Neural cell (in vitro differentiated cells): ENCODE results near the gene TOPORS. TPM values are rescaled to one million over a fixed set of nuclear protein-coding genes. Genes with fewer than 3 reads are reported as not detected.

Experiments used
- H2AFZ ChIP-seq: fragments of 200-600, 300-800 bp; sonication (generic), shearing (Covaris generic); 2 replicates; pipeline ENCODE4 v1.6.0; 2014; ENCODE audit warnings: low read depth, mild to moderate bottlenecking, antibody characterized with exemption, low read length, moderate library complexity
- H3F3A ChIP-seq: fragments of 200-600 bp; shearing (Covaris generic); 2 replicates; pipeline ENCODE4 v1.6.1; 2016; ENCODE audit warnings: mild to moderate bottlenecking, moderate library complexity, mixed read lengths, antibody characterized with exemption, low read length; ENCODE audit not compliant: insufficient read depth, poor library complexity, severe bottlenecking
- H3K27ac ChIP-seq: fragments of 200-600, 300-800 bp; sonication (generic), shearing (Covaris generic); 2 replicates; pipeline ENCODE4 v1.5.1; 2014; ENCODE audit warnings: mild to moderate bottlenecking, low read length, moderate library complexity
- H3K27me3 ChIP-seq: fragments of 300-800, 200-600 bp; sonication (generic), shearing (Covaris generic); 2 replicates; pipeline ENCODE4 v1.6.0; 2014; ENCODE audit warnings: mild to moderate bottlenecking, low read depth, low read length, moderate library complexity; ENCODE audit not compliant: insufficient read depth
- H3K36me3 ChIP-seq: fragments of 300-800, 200-600 bp; sonication (generic), shearing (Covaris generic); 2 replicates; pipeline ENCODE4 v1.5.1; 2014; ENCODE audit warnings: mild to moderate bottlenecking, antibody characterized with exemption, low read length, moderate library complexity; ENCODE audit not compliant: insufficient read depth
- H3K4me2 ChIP-seq: fragments of 300-800, 200-600 bp; sonication (generic), shearing (Covaris generic); 2 replicates; pipeline ENCODE4 v1.6.0; 2014; ENCODE audit warnings: mild to moderate bottlenecking, low read length
- H3K4me3 ChIP-seq: fragments of 300-800, 200-600 bp; sonication (generic), shearing (Covaris generic); 2 replicates; pipeline ENCODE4 v1.5.1; 2014; ENCODE audit warnings: mild to moderate bottlenecking, low read length, moderate library complexity
- H3K79me2 ChIP-seq: fragments of 200-600 bp; shearing (Covaris generic); replicated peaks from 2 replicates; pipeline ENCODE4 v1.6.0; 2014; ENCODE audit warnings: mild to moderate bottlenecking, low read length, moderate library complexity; ENCODE audit not compliant: insufficient read depth
- H3K9ac ChIP-seq: fragments of 300-800, 200-600 bp; sonication (generic), shearing (Covaris generic); 2 replicates; pipeline ENCODE4 v1.6.1; 2016; ENCODE audit warnings: mild to moderate bottlenecking, low read length, mixed read lengths
- H3K9me2 ChIP-seq: fragments of 200-600 bp; shearing (Covaris generic); 2 replicates; pipeline ENCODE4 v1.6.1; 2016; ENCODE audit warnings: mild to moderate bottlenecking, low read length, mixed read lengths; ENCODE audit not compliant: insufficient read depth
- H3K9me3 ChIP-seq: fragments of 200-600, 300-800 bp; sonication (generic), shearing (Covaris generic); 2 replicates; pipeline ENCODE4 v1.6.1; 2016; ENCODE audit warnings: mild to moderate bottlenecking, mixed run types, low read length, moderate library complexity, mixed read lengths
- H4K20me1 ChIP-seq: fragments of 200-600 bp; shearing (Covaris generic); 2 replicates; pipeline ENCODE4 v1.6.1; 2016; ENCODE audit warnings: mild to moderate bottlenecking, mixed run types; ENCODE audit not compliant: insufficient read depth
- CTCF ChIP-seq: fragments of 450-650 bp; IDR thresholded peaks from 2 replicates; pipeline ENCODE4 v1.5.1; 2014; ENCODE audit warnings: antibody characterized with exemption, mild to moderate bottlenecking, moderate library complexity; ENCODE audit not compliant: poor library complexity, severe bottlenecking
- EP300 ChIP-seq: fragments of 450-650 bp; conservative IDR thresholded peaks from 2 replicates; pipeline ENCODE4 v1.6.1; 2014; ENCODE audit warnings: antibody characterized with exemption, mild to moderate bottlenecking, moderate library complexity; ENCODE audit not compliant: poor library complexity, severe bottlenecking
- EZH2 ChIP-seq: fragments of 200-600, 300-800 bp; shearing (Covaris generic), sonication (generic); IDR thresholded peaks from 2 replicates; pipeline ENCODE4 v1.6.1; 2014; ENCODE audit warnings: antibody characterized with exemption, low read length, borderline replicate concordance, mild to moderate bottlenecking; ENCODE audit not compliant: insufficient read depth, poor library complexity, severe bottlenecking
- MXI1 ChIP-seq: fragments of 450-650 bp; conservative IDR thresholded peaks from 2 replicates; pipeline ENCODE4 v1.6.1; 2014; ENCODE audit warnings: antibody characterized with exemption, mild to moderate bottlenecking; ENCODE audit not compliant: poor library complexity, severe bottlenecking
- POLR2AphosphoS5 ChIP-seq: IDR thresholded peaks from 2 replicates; pipeline ENCODE4 v1.6.1; 2012
- RAD21 ChIP-seq: fragments of 450-650 bp; conservative IDR thresholded peaks from 2 replicates; pipeline ENCODE4 v1.6.1; 2014; ENCODE audit warnings: antibody characterized with exemption, mild to moderate bottlenecking, moderate library complexity
- REST ChIP-seq: IDR thresholded peaks from 2 replicates; pipeline ENCODE4 v1.6.1; 2012; ENCODE audit warnings: borderline replicate concordance
- SMC3 ChIP-seq: fragments of 450-650 bp; conservative IDR thresholded peaks from 2 replicates; pipeline ENCODE4 v1.6.1; 2014; ENCODE audit warnings: antibody characterized with exemption, mild to moderate bottlenecking, moderate library complexity; ENCODE audit not compliant: poor library complexity
- TAF1 ChIP-seq: IDR thresholded peaks from 2 replicates; pipeline ENCODE4 v1.6.1; 2012; ENCODE audit warnings: low read depth
- polyA plus RNA-seq: library from polyadenylated mRNA; depleted of rRNA; stranded (reverse); fragments of >200 nt; gene quantifications from 2 replicates; pipeline ENCODE4 v1.2.3, GENCODE V29; 2014

The TOPORS gene
- polyA plus RNA-seq, 1 donor from 2014 or later, result 18.0 TPM

DNA sequence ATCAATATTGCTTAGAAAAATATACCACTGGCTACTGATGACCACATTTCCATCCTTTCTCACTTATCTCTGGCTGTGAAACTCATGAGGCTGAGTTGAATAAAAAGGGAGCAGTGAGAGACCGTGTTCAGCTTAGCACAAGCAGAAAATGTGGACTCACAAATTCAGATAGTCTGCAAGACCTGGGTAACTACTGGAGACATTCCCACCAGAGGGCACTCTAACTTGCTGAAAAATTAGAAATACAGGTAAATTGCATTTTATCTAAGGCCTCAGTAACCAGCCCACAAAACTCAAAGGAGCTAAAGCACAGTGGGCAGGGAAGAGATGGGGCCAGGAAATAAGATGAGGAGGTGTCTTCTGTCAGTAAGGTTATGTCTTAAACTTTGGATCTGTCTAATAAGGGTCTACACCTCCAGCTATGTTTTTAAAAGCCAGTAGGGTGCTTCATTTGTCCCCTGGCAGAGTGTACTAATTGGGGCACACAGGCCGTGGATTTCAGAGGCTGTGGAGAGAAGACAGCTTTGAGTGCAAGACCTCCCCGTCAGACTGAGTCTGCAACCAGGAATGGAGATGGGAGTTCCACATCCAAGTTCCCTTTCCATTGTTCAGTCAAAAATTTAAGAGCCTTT is 29.2 kb upstream of the TOPORS start:
- H3K4me2 ChIP-seq, result no peak overlapping the region
- H3K9ac ChIP-seq, result no peak overlapping the region
- TF ChIP-seq CTCF (peak; percentile 77), RAD21 (peak; percentile 75), POLR2AphosphoS5 (no peak), SMC3 (peak; percentile 85)
- no peaks in the 10 kb centered on the region for H3K36me3 ChIP-seq
- H3F3A ChIP-seq, result no peaks in the 10 kb centered on the region
- H3K27ac ChIP-seq, result no peak overlapping the region
- no peaks in the 10 kb centered on the region for H3K27me3 ChIP-seq
- no peaks in the 10 kb centered on the region for H3K79me2 ChIP-seq
- H3K4me3 ChIP-seq, result no peak overlapping the region
- H3K9me3 ChIP-seq, result no peaks in the 10 kb centered on the region
- no peak overlapping the region for H2AFZ ChIP-seq
- H3K9me2 ChIP-seq, result no peaks in the 10 kb centered on the region
- H4K20me1 ChIP-seq, result no peaks in the 10 kb centered on the region

GRCh38 chr9:32580631-32581300 is 28.4 kb upstream of the TOPORS start:
- Histone ChIP-seq H4K20me1 (no peaks in the 10 kb centered on the region), H2AFZ (no peak overlapping the region), H3K36me3 (no peaks in the 10 kb centered on the region), H3K27me3 (no peaks in the 10 kb centered on the region), H3K4me3 (no peak overlapping the region), H3F3A (no peaks in the 10 kb centered on the region), H3K27ac (no peak overlapping the region), H3K9ac (no peak overlapping the region), H3K79me2 (no peaks in the 10 kb centered on the region), H3K9me3 (no peaks in the 10 kb centered on the region), H3K9me2 (no peaks in the 10 kb centered on the region), H3K4me2 (no peak overlapping the region)
- no peak for TF ChIP-seq EP300
- TF ChIP-seq SMC3, result no peak
- TF ChIP-seq RAD21, result no peak
- TF ChIP-seq POLR2AphosphoS5, result no peak
- no peak for TF ChIP-seq REST
- no peak for TF ChIP-seq CTCF
- TF ChIP-seq TAF1, result no peak
- no peak for TF ChIP-seq EZH2
- TF ChIP-seq MXI1, result no peak
